ENCODE data around the gene FHOD1. TPM values are rescaled to one million over a fixed set of nuclear protein-coding genes. Genes with fewer than 3 reads are reported as not detected.

FHOD1 gene
- polyA plus RNA-seq, 1 of the 3 experiments (the other 2 are of a cell fraction), result 70.9 TPM

DNA sequence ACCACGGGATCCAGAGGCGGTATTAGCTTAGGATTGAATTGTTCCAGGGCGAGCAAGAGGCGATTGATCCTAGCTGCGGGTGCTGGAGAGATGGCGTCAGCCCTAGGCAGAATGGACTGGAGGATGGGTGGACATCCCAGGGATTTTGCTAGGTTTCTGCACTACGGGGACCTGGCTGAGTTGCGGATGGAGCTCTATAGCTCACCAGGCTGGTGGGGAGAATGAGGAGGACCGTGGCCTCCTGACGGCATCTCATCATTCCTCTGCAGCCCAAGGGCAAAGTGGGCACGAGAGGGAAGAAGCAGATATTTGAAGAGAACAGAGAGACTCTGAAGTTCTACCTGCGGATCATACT lies 19.7 kb downstream of the FHOD1 start:
- TF ChIP-seq RXRA (IDR thresholded peaks at IDR 0.05; ENCODE audit: borderline replicate concordance, low read depth), result no peak
- no peak for TF ChIP-seq SMC3 (IDR thresholded peaks at IDR 0.05; ENCODE audit: low read depth, low read length)
- no peak for TF ChIP-seq RFX5 (IDR thresholded peaks at IDR 0.05; ENCODE audit: low read length)
- TF ChIP-seq RCOR1 (IDR thresholded peaks at IDR 0.05; ENCODE audit: low read length), result no peak
- TF ChIP-seq RAD21 (IDR thresholded peaks at IDR 0.05; ENCODE audit: low read length), result no peak
- TF ChIP-seq JUND (IDR thresholded peaks at IDR 0.05), result no peak
- TF ChIP-seq, protein P1, sequence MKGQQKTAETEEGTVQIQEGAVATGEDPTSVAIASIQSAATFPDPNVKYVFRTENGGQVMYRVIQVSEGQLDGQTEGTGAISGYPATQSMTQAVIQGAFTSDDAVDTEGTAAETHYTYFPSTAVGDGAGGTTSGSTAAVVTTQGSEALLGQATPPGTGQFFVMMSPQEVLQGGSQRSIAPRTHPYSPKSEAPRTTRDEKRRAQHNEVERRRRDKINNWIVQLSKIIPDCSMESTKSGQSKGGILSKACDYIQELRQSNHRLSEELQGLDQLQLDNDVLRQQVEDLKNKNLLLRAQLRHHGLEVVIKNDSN (IDR thresholded peaks at IDR 0.05; ENCODE audit: borderline replicate concordance, low read depth), result no peak
- no peak for TF ChIP-seq GABPA (IDR thresholded peaks at IDR 0.05; ENCODE audit: low read depth)
- no peak for TF ChIP-seq FOXM1 (IDR thresholded peaks at IDR 0.05; ENCODE audit: low read depth)
- TF ChIP-seq, protein P2, sequence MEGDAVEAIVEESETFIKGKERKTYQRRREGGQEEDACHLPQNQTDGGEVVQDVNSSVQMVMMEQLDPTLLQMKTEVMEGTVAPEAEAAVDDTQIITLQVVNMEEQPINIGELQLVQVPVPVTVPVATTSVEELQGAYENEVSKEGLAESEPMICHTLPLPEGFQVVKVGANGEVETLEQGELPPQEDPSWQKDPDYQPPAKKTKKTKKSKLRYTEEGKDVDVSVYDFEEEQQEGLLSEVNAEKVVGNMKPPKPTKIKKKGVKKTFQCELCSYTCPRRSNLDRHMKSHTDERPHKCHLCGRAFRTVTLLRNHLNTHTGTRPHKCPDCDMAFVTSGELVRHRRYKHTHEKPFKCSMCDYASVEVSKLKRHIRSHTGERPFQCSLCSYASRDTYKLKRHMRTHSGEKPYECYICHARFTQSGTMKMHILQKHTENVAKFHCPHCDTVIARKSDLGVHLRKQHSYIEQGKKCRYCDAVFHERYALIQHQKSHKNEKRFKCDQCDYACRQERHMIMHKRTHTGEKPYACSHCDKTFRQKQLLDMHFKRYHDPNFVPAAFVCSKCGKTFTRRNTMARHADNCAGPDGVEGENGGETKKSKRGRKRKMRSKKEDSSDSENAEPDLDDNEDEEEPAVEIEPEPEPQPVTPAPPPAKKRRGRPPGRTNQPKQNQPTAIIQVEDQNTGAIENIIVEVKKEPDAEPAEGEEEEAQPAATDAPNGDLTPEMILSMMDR (IDR thresholded peaks at IDR 0.05), result no peak
- no peak for TF ChIP-seq MAX (IDR thresholded peaks at IDR 0.05; ENCODE audit: low read depth)
- TF ChIP-seq EP300 (IDR thresholded peaks at IDR 0.05; ENCODE audit: borderline replicate concordance in 1 of 2, low read depth in 1 of 2, low read length in 1 of 2), result no peak
- ChIA-PET CTCF (interaction anchor here (0.6 to 2.9 kb wide), 11 partner anchors 11 to 476 kb away, joined by 3 to 10 read pairs (median 4); partner anchors contain the start of genes NOL3 and SLC9A5), POLR2A (interaction anchor here (0.6 to 2.2 kb wide), 11 partner anchors 9 to 58 kb away, joined by 3 to 14 read pairs (median 5); partner anchors contain the start of genes E2F4, FHOD1 and SLC9A5)
- H3K4me1 ChIP-seq (ENCODE audit: control insufficient read depth in 1 of 2, insufficient read depth in 2 of 2, low read depth in 1 of 2, low read length in 1 of 2), result peaks cover 0 to 22% of the 10 kb centered on the region in 2 experiments; a peak in 2 of 4 replicates
- peaks cover 19 to 41% of the 10 kb centered on the region in 2 experiments for H3K36me3 ChIP-seq (replicated peaks in 1 of 2; ENCODE audit: control insufficient read depth in 1 of 2, insufficient read depth in 2 of 2, low read length in 1 of 2)
- 5% methylated on average over 12 of the region's 12 CpGs for WGBS (ENCODE audit: low lambda C conversion rate)
- no peaks in the 10 kb centered on the region for H4K20me1 ChIP-seq (ENCODE audit: insufficient read depth)
- DNase-seq, result no peak
- 0 out of 2 replicates have a peak overlapping the region, but pooled peaks have one; percentile 45 for H2AFZ ChIP-seq (ENCODE audit: low read depth)
- no peaks in the 10 kb centered on the region for H3K9me2 ChIP-seq
- peak overlapping the region; percentile 88 for H3K4me2 ChIP-seq
- no peaks in the 10 kb centered on the region for H3K9me3 ChIP-seq
- peak overlapping the region; percentile 92 to 100 for H3K4me3 ChIP-seq (ENCODE audit: low read depth in 2 of 2, low read length in 1 of 2)
- H3K9ac ChIP-seq, result peak overlapping the region; percentile 83
- H3F3A ChIP-seq (replicated peaks; ENCODE audit: insufficient read depth), result peaks cover 26% of the 10 kb centered on the region
- H3K79me2 ChIP-seq (ENCODE audit: insufficient read depth), result peaks cover 34% of the 10 kb centered on the region
- H3K27me3 ChIP-seq (ENCODE audit: insufficient read depth), result no peaks in the 10 kb centered on the region
- H3K27ac ChIP-seq (ENCODE audit: low read depth in 2 of 2, low read length in 1 of 2), result peak overlapping the region; percentile 72 to 77; a peak in 3 of 4 replicates

GRCh38 chr16:67226804-67227566 lies 20.3 kb downstream of the FHOD1 start, which contains the start of gene TMEM208:
TMEM208 (plus strand) TSS chr16:67227130; CDS start chr16:67227219, 89 bp downstream.
- Histone ChIP-seq H2AFZ (ENCODE audit: low read depth) (peak within 1 kb of the TSS; percentile 72; the same call in 1 of the 2 replicates), H3K4me3 (ENCODE audit: low read depth in 2 of 2, low read length in 1 of 2) (peak within 1 kb of the TSS; percentile 92 to 100), H3F3A (replicated peaks; ENCODE audit: insufficient read depth) (peaks cover 26% of the 10 kb centered on the region), H3K4me1 (ENCODE audit: control insufficient read depth in 1 of 2, insufficient read depth in 2 of 2, low read depth in 1 of 2, low read length in 1 of 2) (peaks cover 0 to 22% of the 10 kb centered on the region in 2 experiments; a peak in 2 of 4 replicates), H3K79me2 (ENCODE audit: insufficient read depth) (peaks cover 34% of the 10 kb centered on the region), H3K27me3 (ENCODE audit: insufficient read depth) (no peaks in the 10 kb centered on the region), H3K9me3 (no peaks in the 10 kb centered on the region), H3K4me2 (peak within 1 kb of the TSS; percentile 88), H3K9me2 (no peaks in the 10 kb centered on the region), H4K20me1 (ENCODE audit: insufficient read depth) (no peaks in the 10 kb centered on the region), H3K9ac (peak within 1 kb of the TSS; percentile 83), H3K27ac (ENCODE audit: low read depth in 2 of 2, low read length in 1 of 2) (peak within 1 kb of the TSS; percentile 72 to 83), H3K36me3 (replicated peaks in 1 of 2; ENCODE audit: control insufficient read depth in 1 of 2, insufficient read depth in 2 of 2, low read length in 1 of 2) (peaks cover 17 to 41% of the 10 kb centered on the region in 2 experiments)
- 2% methylated on average over 38 of the region's 46 CpGs for WGBS (ENCODE audit: low lambda C conversion rate)
- peak; percentile 97 for DNase-seq
- ChIA-PET POLR2A (interaction anchor here (0.6 to 2.2 kb wide), 13 partner anchors 9 to 334 kb away, joined by 3 to 14 read pairs (median 5); partner anchors contain the start of genes E2F4, FHOD1 and SLC9A5), CTCF (interaction anchor here (0.7 to 2.9 kb wide), 14 partner anchors 9 to 72 kb away, joined by 3 to 10 read pairs (median 4); partner anchors contain the start of genes NOL3 and SLC9A5)
- peak; percentile 94 for TF ChIP-seq MAX (IDR thresholded peaks at IDR 0.05; ENCODE audit: low read depth)
- peak; percentile 85 for TF ChIP-seq TAF1 (IDR thresholded peaks at IDR 0.05; ENCODE audit: borderline replicate concordance, low read depth, low read length)
- peak; percentile 70; the same call in 1 of the 2 replicates for TF ChIP-seq POLR2AphosphoS5 (IDR thresholded peaks at IDR 0.05; ENCODE audit: low read depth, low read length)
- peak; percentile 91 for TF ChIP-seq SIN3A (IDR thresholded peaks at IDR 0.05; ENCODE audit: borderline replicate concordance, low read depth, low read length)
- TF ChIP-seq MXI1 (IDR thresholded peaks at IDR 0.05; ENCODE audit: low read depth, low read length), result peak; percentile 88; the same call in 1 of the 2 replicates
- peak; percentile 98 for TF ChIP-seq ELF1 (IDR thresholded peaks at IDR 0.05)
- TF ChIP-seq FOXM1 (IDR thresholded peaks at IDR 0.05; ENCODE audit: low read depth), result no peak
- TF ChIP-seq, protein P3, sequence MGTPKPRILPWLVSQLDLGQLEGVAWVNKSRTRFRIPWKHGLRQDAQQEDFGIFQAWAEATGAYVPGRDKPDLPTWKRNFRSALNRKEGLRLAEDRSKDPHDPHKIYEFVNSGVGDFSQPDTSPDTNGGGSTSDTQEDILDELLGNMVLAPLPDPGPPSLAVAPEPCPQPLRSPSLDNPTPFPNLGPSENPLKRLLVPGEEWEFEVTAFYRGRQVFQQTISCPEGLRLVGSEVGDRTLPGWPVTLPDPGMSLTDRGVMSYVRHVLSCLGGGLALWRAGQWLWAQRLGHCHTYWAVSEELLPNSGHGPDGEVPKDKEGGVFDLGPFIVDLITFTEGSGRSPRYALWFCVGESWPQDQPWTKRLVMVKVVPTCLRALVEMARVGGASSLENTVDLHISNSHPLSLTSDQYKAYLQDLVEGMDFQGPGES (IDR thresholded peaks at IDR 0.05; ENCODE audit: low read depth, low read length), result no peak
- TF ChIP-seq TEAD4 (IDR thresholded peaks at IDR 0.05; ENCODE audit: borderline replicate concordance, insufficient read depth), result no peak
- TF ChIP-seq USF2 (IDR thresholded peaks at IDR 0.05; ENCODE audit: borderline replicate concordance, low read depth, low read length), result no peak
- TF ChIP-seq GABPA (IDR thresholded peaks at IDR 0.05; ENCODE audit: low read depth), result peak; percentile 100
